Kidney (tissue), 14 donors: ENCODE results near the gene CCNT1. TPM values are rescaled to one million over a fixed set of nuclear protein-coding genes. Genes with fewer than 3 reads are reported as not detected.

Experiments
- DNase-seq, 5 donors: peaks; one replicate each; pipeline ENCODE4 v3.0.0-alpha.2; 2013 to 2020
- FAIRE-seq: peaks from 2 replicates; lab custom pipeline; 2012; peaks lifted over from hg19 to GRCh38; lab: Jason Lieb, UNC
- H3K27ac ChIP-seq, 2 donors: one replicate each; pipeline ENCODE4 v1.7.0; 2013; ENCODE audit warnings: low read depth in 2 of 2, low read length in 2 of 2, inconsistent platforms in 1 of 2
- H3K27me3 ChIP-seq: one replicate; pipeline ENCODE4 v1.7.1; 2013; ENCODE audit warnings: low read length, inconsistent platforms; ENCODE audit not compliant: control insufficient read depth, insufficient read depth
- H3K36me3 ChIP-seq, 3 donors: one replicate each; pipeline versions ENCODE4 v1.7.0 to v1.7.1; 2013; ENCODE audit warnings: low read length in 3 of 3, control low read depth in 1 of 3, inconsistent platforms in 1 of 3; ENCODE audit not compliant: insufficient read depth in 3 of 3, control insufficient read depth in 2 of 3
- H3K4me1 ChIP-seq, 3 donors: one replicate each; pipeline versions ENCODE4 v1.7.0 to v1.7.1; 2013; ENCODE audit warnings: low read length in 3 of 3, inconsistent platforms in 1 of 3, low read depth in 1 of 3; ENCODE audit not compliant: control insufficient read depth in 2 of 3, insufficient read depth in 2 of 3
- H3K4me3 ChIP-seq, 3 donors: one replicate each; pipeline versions ENCODE4 v1.7.0 to v1.8.1; 2013; ENCODE audit warnings: low read length in 3 of 3, control low read depth in 1 of 3, inconsistent platforms in 1 of 3
- H3K9ac ChIP-seq, 3 donors: one replicate each; pipeline versions ENCODE4 v1.7.0 to v1.7.1; 2013; ENCODE audit warnings: low read length in 3 of 3, control low read depth in 1 of 3, inconsistent platforms in 1 of 3
- H3K9me3 ChIP-seq, 3 donors: one replicate each; pipeline versions ENCODE4 v1.7.0 to v1.7.1; 2013; ENCODE audit warnings: low read length in 3 of 3, control low read depth in 1 of 3, inconsistent platforms in 1 of 3; ENCODE audit not compliant: control insufficient read depth in 2 of 3, insufficient read depth in 1 of 3
- CTCF ChIP-seq: IDR thresholded peaks from 3 replicates; pipeline ENCODE4 v1.5.1; 2012; ENCODE audit warnings: mild to moderate bottlenecking, moderate library complexity, borderline replicate concordance; ENCODE audit not compliant: insufficient read depth; ENCODE audit errors: extremely low read depth
- intact Hi-C: fragments of 100-400 bp; cut with DNase I; formaldehyde crosslinking; loops from one replicate; pipeline ENCODE4 v1.11.1; 2022
- polyA plus RNA-seq: library from polyadenylated mRNA; stranded (reverse); fragments of 350-450 nt; fragmentation: Illumina TruSeq; extraction: RNeasy Lipid Tissue Mini Kit (QIAGEN cat#74804); gene quantifications from one replicate; pipeline ENCODE4 v1.2.3, GENCODE V29; 2014; ENCODE audit warnings: low read depth, low replicate concordance; ENCODE audit not compliant: insufficient read depth
- total RNA-seq: library from RNA; stranded (reverse); fragmentation: NEBNext Ultra II Directional; extraction: Animal tissue kit (Norgen Biotek cat#: 25700); gene quantifications from one replicate; pipeline ENCODE4 v1.2.1, GENCODE V29; 2021
- donor health status: control.
- donor health status: control.
- donor health status: control.
- donor health status: control.
- donor health status: control.
- donor health status: DM: yes; HTN: yes; CAD: no.
- donor health status: Normal renal cell carcinoma (clear cell type).

CCNT1 gene
- total and polyA plus RNA-seq, 2 donors from 2014 or later = 4.1 to 39.4 TPM

GRCh38 chr12:48690990-48691389 is 25.5 kb downstream of the CCNT1 start:
- TF ChIP-seq CTCF = no peak
- H3K27me3 ChIP-seq = no peaks in the 10 kb centered on the region
- H3K4me3 ChIP-seq = peak overlapping the region in 1 of 3 donors; percentile 15
- no peak for FAIRE-seq
- H3K27ac ChIP-seq = peak overlapping the region; percentile 48 to 55
- intact Hi-C loops = no loop called here
- DNase-seq = peak in 1 of 5 donors; percentile 20
- no peak overlapping the region for H3K9ac ChIP-seq
- H3K36me3 ChIP-seq = peaks cover 7 to 34% (median 23%) of the 10 kb centered on the region in 3 donors
- no peaks in the 10 kb centered on the region for H3K9me3 ChIP-seq
- H3K4me1 ChIP-seq = peaks cover 0 to 17% (median 6%) of the 10 kb centered on the region in 3 donors

- H3K27ac ChIP-seq = peak overlapping the region; percentile 18 to 48
- no peaks in the 10 kb centered on the region for H3K27me3 ChIP-seq
- peak in 1 of 5 donors; percentile 33 for DNase-seq
- H3K4me1 ChIP-seq = peaks cover 0 to 17% (median 6%) of the 10 kb centered on the region in 3 donors
- H3K9ac ChIP-seq = no peak overlapping the region
- peak overlapping the region in 2 of 3 donors; percentile 15 to 19 for H3K4me3 ChIP-seq
- no peaks in the 10 kb centered on the region for H3K9me3 ChIP-seq
- no peak for FAIRE-seq
- no peak for TF ChIP-seq CTCF
- H3K36me3 ChIP-seq = peaks cover 4 to 29% (median 18%) of the 10 kb centered on the region in 3 donors
- intact Hi-C loops = no loop called here
Measured at GRCh38 chr12:48690436-48690835, 26.1 kb downstream of the CCNT1 start.

GRCh38 chr12:48688836-48689235 is 27.7 kb downstream of the CCNT1 start:
- Histone ChIP-seq H3K9ac (no peak overlapping the region), H3K36me3 (peaks cover 0 to 21% (median 10%) of the 10 kb centered on the region in 3 donors), H3K9me3 (no peaks in the 10 kb centered on the region), H3K4me1 (peaks cover 0 to 17% (median 6%) of the 10 kb centered on the region in 3 donors), H3K27ac (no peak overlapping the region), H3K27me3 (no peaks in the 10 kb centered on the region), H3K4me3 (no peak overlapping the region)
- no peak for FAIRE-seq
- no peak for DNase-seq
- intact Hi-C loops = no loop called here
- TF ChIP-seq CTCF = no peak

DNA sequence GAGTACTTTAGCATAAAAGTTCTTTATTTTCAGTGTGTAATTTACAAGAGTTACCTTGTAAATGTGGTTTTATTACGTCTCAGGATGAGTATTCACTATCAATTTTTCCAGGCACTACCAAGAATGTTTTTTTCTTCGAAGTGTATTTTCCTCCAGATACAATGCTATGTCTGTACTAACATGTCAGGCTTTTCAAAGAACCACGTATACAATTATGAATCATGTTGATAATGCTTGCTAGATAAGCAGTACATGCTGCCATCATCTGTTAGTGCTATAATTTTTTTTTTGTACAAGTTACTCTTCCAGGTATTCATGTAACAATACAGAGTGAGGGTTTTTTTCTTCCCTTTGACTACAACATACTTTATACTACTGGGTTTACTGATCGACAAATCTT is 28.9 kb downstream of the CCNT1 start:
- TF ChIP-seq CTCF = no peak
- no peak for FAIRE-seq
- H3K4me1 ChIP-seq = peaks cover 0 to 17% (median 6%) of the 10 kb centered on the region in 3 donors
- H3K36me3 ChIP-seq = peaks cover 0 to 9% (median 0%) of the 10 kb centered on the region in 3 donors
- H3K9ac ChIP-seq = no peak overlapping the region
- no peaks in the 10 kb centered on the region for H3K9me3 ChIP-seq
- intact Hi-C loops = no loop called here
- no peak for DNase-seq
- no peaks in the 10 kb centered on the region for H3K27me3 ChIP-seq
- H3K4me3 ChIP-seq = no peak overlapping the region
- H3K27ac ChIP-seq = no peak overlapping the region
